CD14-positive monocyte (primary cell): ENCODE results near the gene IMMP2L. TPM values are rescaled to one million over a fixed set of nuclear protein-coding genes. Genes with fewer than 3 reads are reported as not detected.

Experiments
- DNase-seq, 3 donors: peaks; one replicate each; pipeline ENCODE4 v3.0.0-alpha.2; 2011 to 2022
- H2AFZ ChIP-seq: 2 replicates; pipeline ENCODE4 v1.6.0; 2012; ENCODE audit warnings: mild to moderate bottlenecking, low read depth, low read length, inconsistent platforms; ENCODE audit not compliant: insufficient read depth, poor library complexity, severe bottlenecking
- H3K27ac ChIP-seq, 2 donors: 1 replicate in 1 of 2; 2 replicates in 1 of 2; pipeline ENCODE4 v1.5.1; 2012 to 2013; ENCODE audit warnings: low read length in 2 of 2, control low read depth in 1 of 2, inconsistent platforms in 1 of 2, low read depth in 1 of 2, mild to moderate bottlenecking in 1 of 2
- H3K27me3 ChIP-seq, 2 donors: one replicate each; pipeline versions ENCODE4 v1.6.0 to v1.6.1; 2011 to 2013; ENCODE audit warnings: low read length in 2 of 2; ENCODE audit not compliant: control insufficient read depth in 2 of 2, insufficient read depth in 2 of 2
- H3K36me3 ChIP-seq, 2 donors: replicated peaks in 1 of 2; 1 replicate in 1 of 2; 2 replicates in 1 of 2; pipeline versions ENCODE4 v1.5.1 to v1.6.1; 2012 to 2013; ENCODE audit warnings: low read length in 2 of 2, control low read depth in 1 of 2, inconsistent platforms in 1 of 2, mild to moderate bottlenecking in 1 of 2; ENCODE audit not compliant: insufficient read depth in 2 of 2, control insufficient read depth in 1 of 2
- H3K4me1 ChIP-seq, 2 donors: 1 replicate in 1 of 2; 2 replicates in 1 of 2; pipeline versions ENCODE4 v1.5.1 to v1.6.1; 2012 to 2013; ENCODE audit warnings: low read length in 2 of 2, control low read depth in 1 of 2, inconsistent platforms in 1 of 2, mild to moderate bottlenecking in 1 of 2, moderate library complexity in 1 of 2; ENCODE audit not compliant: insufficient read depth in 2 of 2, control insufficient read depth in 1 of 2
- H3K4me2 ChIP-seq: replicated peaks from 2 replicates; pipeline ENCODE3; 2012; ENCODE audit warnings: low read length, moderate library complexity, mild to moderate bottlenecking; ENCODE audit not compliant: poor library complexity, severe bottlenecking; ENCODE audit errors: extremely low read depth
- H3K4me3 ChIP-seq, 3 experiments: fragments of 200-600 bp in 1 of 3; sonication (generic) in 1 of 3; replicated peaks in 1 of 3; 1 replicate in 2 of 3; 2 replicates in 1 of 3; pipeline ENCODE4 v1.5.1; 2011 to 2013; ENCODE audit warnings: low read length in 3 of 3, mild to moderate bottlenecking in 3 of 3, control low read depth in 2 of 3, low read depth in 2 of 3, inconsistent platforms in 1 of 3, moderate library complexity in 1 of 3
- H3K79me2 ChIP-seq: 2 replicates; pipeline ENCODE4 v1.6.0; 2012; ENCODE audit warnings: mild to moderate bottlenecking, control low read depth, inconsistent platforms, low read length, moderate library complexity; ENCODE audit not compliant: insufficient read depth
- H3K9ac ChIP-seq: 2 replicates; pipeline ENCODE4 v1.6.0; 2017; ENCODE audit warnings: low read length, mild to moderate bottlenecking; ENCODE audit not compliant: insufficient read depth, poor library complexity, severe bottlenecking
- H3K9me3 ChIP-seq, 2 donors: replicated peaks in 1 of 2; 1 replicate in 1 of 2; 2 replicates in 1 of 2; pipeline versions ENCODE4 v1.5.1 to v1.6.1; 2012 to 2013; ENCODE audit warnings: low read length in 2 of 2, control low read depth in 1 of 2; ENCODE audit not compliant: control insufficient read depth in 1 of 2, insufficient read depth in 1 of 2
- H4K20me1 ChIP-seq: 2 replicates; pipeline ENCODE4 v1.6.0; 2012; ENCODE audit warnings: mild to moderate bottlenecking, low read length, control low read depth, moderate library complexity; ENCODE audit not compliant: insufficient read depth
- H3K27ac Mint-ChIP-seq, 7 donors: one replicate each; pipeline ENCODE4 v1.8.0; 2020; ENCODE audit warnings: mild to moderate bottlenecking in 7 of 7, mixed read lengths in 7 of 7, moderate library complexity in 6 of 7, inconsistent platforms in 2 of 7
- H3K27me3 Mint-ChIP-seq, 3 donors: one replicate each; pipeline ENCODE4 v1.8.0; 2021 to 2022; ENCODE audit warnings: low read depth in 3 of 3, mild to moderate bottlenecking in 3 of 3, mixed read lengths in 3 of 3, moderate library complexity in 3 of 3, inconsistent platforms in 1 of 3
- H3K36me3 Mint-ChIP-seq, 2 donors: one replicate each; pipeline ENCODE4 v1.8.0; 2020; ENCODE audit warnings: mixed read lengths in 2 of 2, inconsistent platforms in 1 of 2, mild to moderate bottlenecking in 1 of 2
- H3K4me1 Mint-ChIP-seq: one replicate; pipeline ENCODE4 v1.8.0; 2020; ENCODE audit warnings: mild to moderate bottlenecking, mixed read lengths
- H3K4me3 Mint-ChIP-seq, 2 donors: one replicate each; pipeline ENCODE4 v1.8.0; 2020; ENCODE audit warnings: mild to moderate bottlenecking in 2 of 2, mixed read lengths in 2 of 2, moderate library complexity in 1 of 2
- H3K9me3 Mint-ChIP-seq, 7 donors: one replicate each; pipeline ENCODE4 v1.8.0; 2020 to 2022; ENCODE audit warnings: mixed read lengths in 7 of 7, mild to moderate bottlenecking in 6 of 7, moderate library complexity in 6 of 7, inconsistent platforms in 2 of 7
- CTCF ChIP-seq: fragments of 200-600 bp; IDR thresholded peaks from one replicate; pipeline ENCODE4 v1.8.0; 2022; ENCODE audit warnings: antibody characterized with exemption, mild to moderate bottlenecking
- WGBS: methylation state at CpG from one replicate; pipeline ENCODE4 v1.1.5; 2013; ENCODE audit warnings: missing lambda C conversion rate; ENCODE audit not compliant: insufficient coverage; 5-methylcytosine and 5-hydroxymethylcytosine counted together
- intact Hi-C, 2 donors: fragments of 100-400 bp; cut with micrococcal nuclease; formaldehyde crosslinking; loops; one replicate each; pipeline versions ENCODE4 v1.15.0 to v1.15.1; 2023
- polyA plus RNA-seq, 3 donors: library from polyadenylated mRNA; depleted of rRNA in 1 of 3; unstranded in 2 of 3; stranded (reverse) in 1 of 3; fragments of 300-500 nt in 2 of 3; fragments of >200 nt in 1 of 3; fragmentation: Illumina TruSeq in 2 of 3; gene quantifications; 1 replicate in 2 of 3; 2 replicates in 1 of 3; pipeline ENCODE4 v1.2.3, GENCODE V29; 2012 to 2021

Gene IMMP2L
- polyA plus RNA-seq, 3 donors, result 1.9 to 6.4 (median 6.2) TPM

GRCh38 chr7:111436608-111437007 lies 125.7 kb downstream of the IMMP2L start:
- H3K9me3 ChIP-seq, result peaks cover 16 to 21% of the 10 kb centered on the region in 2 donors
- no peak overlapping the region for H3K9ac ChIP-seq
- no peaks in the 10 kb centered on the region for H3K27me3 Mint-ChIP-seq
- no peak for DNase-seq
- no peaks in the 10 kb centered on the region for H3K36me3 ChIP-seq
- H3K79me2 ChIP-seq, result no peaks in the 10 kb centered on the region
- H4K20me1 ChIP-seq, result no peaks in the 10 kb centered on the region
- H3K27ac ChIP-seq, result no peak overlapping the region
- H3K4me2 ChIP-seq, result no peak overlapping the region
- no peak overlapping the region for H3K4me3 Mint-ChIP-seq
- no peak for TF ChIP-seq CTCF
- H3K4me3 ChIP-seq, result no peak overlapping the region
- H3K4me1 ChIP-seq, result no peaks in the 10 kb centered on the region
- H3K27ac Mint-ChIP-seq, result no peak overlapping the region
- H3K36me3 Mint-ChIP-seq, result no peaks in the 10 kb centered on the region
- peaks cover 6 to 28% (median 24%) of the 10 kb centered on the region in 7 donors for H3K9me3 Mint-ChIP-seq
- intact Hi-C loops, result no loop called here
- H2AFZ ChIP-seq, result no peak overlapping the region
- H3K27me3 ChIP-seq, result no peaks in the 10 kb centered on the region
- no CpG with 5 or more reads among the region's 1 CpG for WGBS
- H3K4me1 Mint-ChIP-seq, result no peaks in the 10 kb centered on the region

GRCh38 chr7:111433426-111433825 lies 128.9 kb downstream of the IMMP2L start:
- Histone ChIP-seq H4K20me1 (no peaks in the 10 kb centered on the region), H3K4me1 (no peaks in the 10 kb centered on the region), H2AFZ (no peak overlapping the region), H3K4me2 (no peak overlapping the region), H3K4me3 (no peak overlapping the region), H3K79me2 (no peaks in the 10 kb centered on the region), H3K27ac (no peak overlapping the region), H3K9me3 (peaks cover 16 to 18% of the 10 kb centered on the region in 2 donors), H3K27me3 (no peaks in the 10 kb centered on the region), H3K9ac (no peak overlapping the region), H3K36me3 (no peaks in the 10 kb centered on the region)
- WGBS, result no CpG with 5 or more reads among the region's 2 CpGs
- Mint-ChIP-seq H3K27ac (no peak overlapping the region), H3K36me3 (no peaks in the 10 kb centered on the region), H3K4me1 (no peaks in the 10 kb centered on the region), H3K27me3 (no peaks in the 10 kb centered on the region), H3K9me3 (peaks cover 4 to 25% (median 16%) of the 10 kb centered on the region in 7 donors), H3K4me3 (no peak overlapping the region)
- no peak for TF ChIP-seq CTCF
- intact Hi-C loops, result no loop called here
- no peak for DNase-seq
